Measurements from ENCODE around the gene FZR1. TPM values are rescaled to one million over a fixed set of nuclear protein-coding genes. Genes with fewer than 3 reads are reported as not detected.
"Not testable (repeated sequence)": the region's sequence is repeated elsewhere in the genome, so short reads cannot be mapped to it uniquely, and the experiment has no call there.

The FZR1 gene
- polyA plus RNA-seq, 3 donors, result 13.3 to 15.6 (median 14.4) TPM

DNA sequence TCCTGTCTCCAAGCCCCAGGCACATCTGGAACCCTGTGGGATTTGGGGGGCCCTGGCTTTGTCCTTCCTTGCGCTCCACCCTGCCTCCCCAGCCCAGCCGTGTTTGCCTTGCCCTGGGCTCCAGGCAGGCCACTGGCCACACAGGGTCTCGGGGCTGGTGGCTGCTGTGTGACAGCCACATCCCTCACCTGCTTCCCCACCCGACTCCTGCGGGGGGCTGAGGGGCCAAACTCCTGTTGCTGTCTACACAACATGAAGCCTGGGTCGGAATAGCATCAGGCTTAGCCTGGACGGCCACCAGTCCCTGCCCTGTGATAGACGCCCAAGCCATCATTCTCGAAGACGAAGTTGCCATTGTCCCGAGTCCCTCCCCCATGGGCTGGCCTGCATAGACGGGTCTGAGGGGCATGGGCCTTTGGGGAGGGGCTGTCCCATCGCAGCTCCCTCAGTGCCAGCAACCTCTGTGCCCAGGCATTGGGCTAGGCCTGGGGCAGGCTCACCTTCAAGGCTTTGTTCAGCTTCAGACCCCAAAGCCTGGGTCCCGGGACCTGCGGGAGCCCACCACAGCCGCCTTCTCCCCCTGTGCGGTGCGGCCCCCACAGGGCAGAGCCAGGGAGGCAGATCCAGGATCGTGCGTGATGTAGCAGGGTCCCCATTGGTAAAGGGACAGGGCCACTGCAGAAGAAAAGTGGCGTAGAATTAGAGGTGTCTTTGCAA is 17.4 kb downstream of the FZR1 start:
- H3K27ac ChIP-seq (ENCODE audit: low read depth, low read length), result no peak overlapping the region
- WGBS, 3 donors, result 88 to 95% (median 92%) methylated on average over 21 of the region's 21 CpGs

DNA sequence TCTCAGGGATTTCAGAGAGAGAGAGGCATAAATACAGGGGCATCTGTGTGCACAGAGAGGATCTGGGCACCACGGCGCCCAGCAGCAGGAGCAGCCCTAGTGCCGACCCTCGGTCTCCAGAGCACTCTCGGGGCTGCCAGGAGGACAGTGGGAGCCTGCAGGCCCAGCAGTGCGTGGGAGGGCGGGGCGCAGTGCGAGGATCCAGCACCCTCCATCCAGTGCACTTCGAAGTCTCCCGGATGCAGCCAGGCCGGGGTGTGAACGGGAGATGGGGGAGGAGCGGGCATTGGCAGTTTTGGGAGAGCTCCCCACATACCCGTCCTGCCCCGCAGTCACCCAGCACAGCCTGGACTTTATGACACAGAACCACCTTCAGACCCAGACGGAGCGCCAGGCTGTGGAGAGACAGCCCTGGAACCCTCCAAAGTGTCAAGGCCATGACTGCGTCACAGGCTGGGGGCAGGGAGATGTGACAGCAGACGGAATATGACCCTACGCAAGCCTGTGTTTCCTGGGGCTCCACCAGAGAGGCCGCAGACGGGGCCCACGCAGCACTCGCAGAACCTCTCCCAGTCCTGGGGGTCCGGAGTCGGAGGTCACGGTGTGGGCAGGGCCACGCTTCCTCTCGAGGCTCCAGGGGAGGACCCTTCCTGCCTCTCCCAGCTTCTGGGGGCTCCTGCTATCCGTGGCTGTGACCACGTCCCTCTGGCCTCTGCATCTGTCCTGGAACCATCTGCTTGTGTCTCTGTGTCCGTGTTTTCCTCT is 18.1 kb downstream of the FZR1 start:
- WGBS, 3 donors, result 93 to 94% (median 93%) methylated on average over 33 of the region's 33 CpGs

DNA sequence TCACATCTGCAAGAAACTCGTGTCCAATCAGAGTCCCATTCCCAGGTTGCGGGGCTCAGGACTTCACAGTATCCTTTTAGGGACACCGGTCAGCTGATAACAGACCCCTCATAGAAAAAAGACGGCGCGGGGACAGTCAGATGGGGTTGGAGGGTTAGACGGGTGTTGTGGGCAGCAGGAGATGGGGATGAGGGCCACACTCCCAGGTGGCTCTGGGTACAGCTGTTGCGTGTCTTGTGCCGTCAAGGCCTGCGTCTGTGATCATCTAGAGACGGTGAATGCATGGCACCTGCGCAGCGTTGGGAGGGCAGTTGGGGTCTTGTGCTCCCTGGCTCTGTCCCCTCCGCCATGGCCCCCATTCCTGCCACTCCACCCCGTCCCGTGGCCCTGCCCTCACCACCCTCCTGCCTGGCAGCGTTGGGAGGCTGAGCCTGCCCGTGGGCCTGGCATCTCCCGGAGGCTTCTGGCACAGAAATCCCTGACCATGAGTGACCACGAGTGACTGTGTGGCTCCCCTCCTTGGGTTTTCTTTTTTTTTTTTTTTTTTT is 18.9 kb downstream of the FZR1 start:
- 91 to 96% (median 94%) methylated on average over 20 of the region's 20 CpGs for WGBS, 3 donors
- H3K27ac ChIP-seq (ENCODE audit: low read depth, low read length), result no peak overlapping the region

More for the DNA sequence above, 18.1 kb downstream of the FZR1 start:
- H3K27ac ChIP-seq (ENCODE audit: low read depth, low read length), result no peak overlapping the region

DNA sequence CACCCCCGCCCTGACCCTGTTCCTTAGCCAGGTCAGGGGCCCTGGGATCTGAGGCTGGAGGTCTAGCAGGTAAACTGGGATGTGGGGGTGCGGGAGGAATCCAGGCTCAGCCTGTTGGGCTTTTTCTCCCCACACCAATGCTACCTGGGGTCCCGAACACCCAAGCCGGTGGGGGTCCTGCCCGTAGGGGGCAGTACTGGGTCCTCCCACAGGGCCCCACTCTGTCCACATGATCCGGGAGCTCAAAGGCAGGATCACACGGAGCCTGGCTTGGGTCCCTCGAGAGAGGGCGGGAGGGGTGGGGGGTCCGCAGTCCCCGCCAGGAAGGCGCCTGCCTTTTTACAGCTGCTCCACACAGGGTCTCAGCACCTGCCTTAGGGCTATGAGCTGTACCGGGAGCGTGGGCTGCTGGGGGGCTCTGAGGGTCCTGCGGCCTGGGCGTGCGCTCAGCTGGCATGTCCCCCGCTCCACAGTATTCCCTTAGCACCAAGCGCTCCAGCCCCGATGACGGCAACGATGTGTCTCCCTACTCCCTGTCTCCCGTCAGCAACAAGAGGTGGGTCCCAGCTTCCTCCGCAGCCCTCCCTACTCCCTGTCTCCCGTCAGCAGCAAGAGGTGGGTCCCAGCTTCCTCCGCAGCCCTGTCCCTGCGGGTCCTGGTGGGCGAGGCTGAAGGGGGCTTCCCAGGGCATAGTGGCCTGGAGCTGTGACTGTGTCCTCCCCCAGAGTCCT is 20.6 kb downstream of the FZR1 start:
- 89 to 96% (median 95%) methylated on average over 28 of the region's 28 CpGs for WGBS, 3 donors
- no peak overlapping the region for H3K27ac ChIP-seq (ENCODE audit: low read depth, low read length)

DNA sequence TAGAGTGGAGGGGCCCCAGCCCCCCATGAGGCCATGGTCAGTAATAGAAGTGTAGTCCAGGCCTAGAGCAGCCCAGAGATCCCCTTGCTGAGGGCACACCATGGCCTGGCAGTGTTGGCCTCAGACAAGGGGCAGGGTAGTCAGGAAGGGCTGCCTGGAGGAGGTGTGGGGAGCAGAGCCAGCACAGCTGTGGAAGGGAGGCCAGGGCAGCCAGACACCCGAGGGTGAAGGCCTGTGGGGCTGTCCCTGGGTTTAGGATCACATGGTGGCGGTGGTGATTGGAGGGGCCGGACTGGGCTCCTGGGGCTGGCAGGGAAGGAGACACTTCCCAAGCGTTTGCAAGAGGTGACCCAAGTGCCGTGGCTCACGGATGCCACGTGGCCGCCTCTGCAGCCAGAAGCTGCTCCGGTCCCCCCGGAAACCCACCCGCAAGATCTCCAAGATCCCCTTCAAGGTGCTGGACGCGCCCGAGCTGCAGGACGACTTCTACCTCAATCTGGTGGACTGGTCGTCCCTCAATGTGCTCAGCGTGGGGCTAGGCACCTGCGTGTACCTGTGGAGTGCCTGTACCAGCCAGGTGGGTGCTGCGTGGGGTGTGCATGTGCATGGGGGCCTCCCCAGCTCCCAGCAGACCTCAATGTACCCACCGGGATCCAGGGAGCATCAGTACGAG is 21.3 kb downstream of the FZR1 start:
- 96 to 97% (median 97%) methylated on average over 21 of the region's 21 CpGs for WGBS, 3 donors

DNA sequence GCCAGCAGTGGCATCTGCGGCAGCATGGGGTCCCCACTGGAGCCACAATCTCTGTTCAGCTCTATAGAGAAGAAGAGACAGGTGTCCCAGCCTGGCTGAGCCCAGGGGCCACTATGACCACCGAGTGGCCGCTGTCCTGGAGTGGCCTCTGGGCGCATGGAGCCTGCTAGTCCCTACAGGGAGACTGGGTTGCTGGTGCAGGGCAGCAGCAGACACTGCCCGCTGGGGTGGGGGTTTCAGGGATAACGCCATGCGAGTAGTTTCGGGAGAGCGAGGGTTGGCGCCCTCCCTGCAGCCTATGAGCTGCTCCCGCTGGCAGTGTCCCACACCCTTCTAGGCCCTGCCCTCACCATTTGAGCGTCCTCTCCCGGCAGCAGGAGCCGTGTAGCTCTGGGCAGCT is 22.0 kb downstream of the FZR1 start:
- no peak overlapping the region for H3K27ac ChIP-seq (ENCODE audit: low read depth, low read length)
- WGBS, 3 donors, result 97 to 98% (median 97%) methylated on average over 14 of the region's 14 CpGs

More for the DNA sequence above, 21.3 kb downstream of the FZR1 start:
- H3K27ac ChIP-seq (ENCODE audit: low read depth, low read length), result no peak overlapping the region

DNA sequence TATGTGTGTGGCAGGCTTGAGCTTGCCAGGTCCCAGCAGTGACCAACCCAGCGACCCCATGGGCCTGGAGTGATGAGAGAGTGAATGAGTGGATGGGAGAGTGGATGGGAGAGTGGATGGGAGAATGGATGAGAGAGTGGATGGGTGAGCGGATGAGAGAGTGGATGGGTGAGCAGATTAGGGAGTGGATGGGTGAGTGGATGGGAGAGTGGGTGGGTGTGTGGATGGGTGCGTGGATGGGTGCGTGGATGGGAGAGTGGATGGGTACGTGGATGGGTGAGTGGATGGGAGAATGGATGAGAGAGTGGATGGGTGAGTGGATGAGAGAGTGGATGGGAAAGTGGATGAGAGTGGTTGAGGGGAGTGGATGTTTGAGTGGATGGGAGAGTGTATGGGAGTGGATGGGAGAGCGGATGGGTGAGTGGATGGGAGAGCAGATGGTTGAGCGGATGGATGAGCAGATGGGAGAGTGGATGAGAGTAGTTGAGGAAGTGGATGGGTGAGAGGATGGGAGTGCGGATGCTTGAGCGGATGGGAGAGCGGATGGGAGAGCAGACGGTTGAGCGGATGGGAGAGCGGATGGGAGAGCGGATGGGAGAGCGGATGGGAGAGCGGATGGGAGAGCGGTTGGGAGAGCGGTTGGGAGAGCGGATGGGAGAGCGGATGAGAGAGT is 22.6 kb downstream of the FZR1 start:
- H3K27ac ChIP-seq (ENCODE audit: low read depth, low read length), result no peak overlapping the region
- WGBS, 3 donors, result 93 to 99% (median 97%) methylated on average over 20 of the region's 20 CpGs

DNA sequence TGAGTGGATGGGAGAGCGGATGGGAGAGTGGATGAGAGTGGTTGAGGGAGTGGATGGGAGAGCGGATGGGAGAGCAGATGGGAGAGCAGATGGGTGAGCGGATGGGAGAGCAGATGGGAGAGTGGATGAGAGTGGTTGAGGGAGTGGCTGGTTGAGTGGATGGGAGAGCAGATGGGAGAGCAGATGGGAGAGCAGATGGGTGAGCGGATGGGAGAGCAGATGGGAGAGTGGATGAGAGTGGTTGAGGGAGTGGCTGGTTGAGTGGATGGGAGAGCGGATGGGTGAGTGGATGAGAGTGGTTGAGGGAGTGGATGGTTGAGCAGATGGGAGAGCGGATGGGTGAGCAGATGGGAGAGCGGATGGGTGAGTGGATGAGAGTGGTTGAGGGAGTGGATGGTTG is 23.2 kb downstream of the FZR1 start:
- 97 to 100% (median 99%) methylated on average over 7 of the region's 7 CpGs for WGBS, 3 donors

DNA sequence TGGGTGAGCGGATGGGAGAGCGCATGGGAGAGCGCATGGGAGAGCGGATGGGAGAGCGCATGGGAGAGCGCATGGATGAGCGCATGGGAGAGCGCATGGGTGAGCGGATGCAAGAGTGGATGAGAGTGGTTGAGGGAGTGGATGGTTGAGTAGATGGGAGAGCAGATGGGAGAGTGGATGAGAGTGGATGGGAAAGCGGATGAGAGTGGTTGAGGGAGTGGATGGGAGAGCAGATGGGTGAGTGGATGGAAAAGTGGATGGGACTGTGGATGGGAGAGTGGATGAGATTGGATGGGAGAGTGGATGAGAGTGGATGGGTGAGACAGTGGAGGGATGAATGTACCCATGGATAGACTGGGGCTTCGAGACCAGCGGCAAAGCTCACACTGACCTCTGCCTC is 24.3 kb downstream of the FZR1 start:
- WGBS, 3 donors, result 97 to 99% (median 98%) methylated on average over 10 to 12 of the region's 12 CpGs
- no peak overlapping the region for H3K27ac ChIP-seq (ENCODE audit: low read depth, low read length)

More for the DNA sequence above, 23.2 kb downstream of the FZR1 start:
- not testable (repeated sequence) for H3K27ac ChIP-seq (ENCODE audit: low read depth, low read length)

DNA sequence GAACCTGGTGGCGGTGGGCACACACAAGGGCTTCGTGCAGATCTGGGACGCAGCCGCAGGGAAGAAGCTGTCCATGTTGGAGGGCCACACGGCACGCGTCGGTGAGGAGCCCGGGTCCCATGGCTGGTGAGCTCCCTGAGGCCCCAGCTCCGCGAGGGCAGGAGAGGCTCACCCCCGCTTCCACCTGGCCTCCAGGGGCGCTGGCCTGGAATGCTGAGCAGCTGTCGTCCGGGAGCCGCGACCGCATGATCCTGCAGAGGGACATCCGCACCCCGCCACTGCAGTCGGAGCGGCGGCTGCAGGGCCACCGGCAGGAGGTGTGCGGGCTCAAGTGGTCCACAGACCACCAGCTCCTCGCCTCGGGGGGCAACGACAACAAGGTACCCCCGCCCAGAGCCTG is 25.6 kb downstream of the FZR1 start:
- no peak overlapping the region for H3K27ac ChIP-seq (ENCODE audit: low read depth, low read length)
- WGBS, 3 donors, result 92 to 95% (median 94%) methylated on average over 29 of the region's 29 CpGs

DNA sequence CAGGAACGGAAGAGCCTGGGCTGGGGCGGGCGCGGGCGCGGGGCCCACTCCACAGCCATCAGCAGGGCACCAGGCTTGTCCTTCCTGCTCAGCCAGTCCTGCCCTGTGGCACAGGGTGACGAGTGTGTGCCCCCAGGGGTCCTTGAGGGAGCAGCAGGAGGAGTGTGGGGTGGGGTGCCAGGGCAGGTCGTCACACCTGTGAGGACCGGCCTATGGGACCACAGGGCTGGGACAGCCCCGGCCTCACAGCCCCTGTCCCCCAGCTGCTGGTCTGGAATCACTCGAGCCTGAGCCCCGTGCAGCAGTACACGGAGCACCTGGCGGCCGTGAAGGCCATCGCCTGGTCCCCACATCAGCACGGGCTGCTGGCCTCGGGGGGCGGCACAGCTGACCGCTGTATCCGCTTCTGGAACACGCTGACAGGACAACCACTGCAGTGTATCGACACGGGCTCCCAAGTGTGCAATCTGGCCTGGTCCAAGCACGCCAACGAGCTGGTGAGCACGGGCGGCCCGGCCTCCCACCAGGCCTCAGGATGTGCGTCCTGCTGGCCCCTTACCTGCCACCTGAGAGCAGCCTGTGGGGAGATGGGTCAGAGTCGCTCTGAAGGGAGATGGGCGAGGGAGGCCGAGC is 26.2 kb downstream of the FZR1 start:
- H3K27ac ChIP-seq (ENCODE audit: low read depth, low read length), result no peak overlapping the region
- 94 to 97% (median 96%) methylated on average over 30 to 33 of the region's 33 CpGs for WGBS, 3 donors

DNA sequence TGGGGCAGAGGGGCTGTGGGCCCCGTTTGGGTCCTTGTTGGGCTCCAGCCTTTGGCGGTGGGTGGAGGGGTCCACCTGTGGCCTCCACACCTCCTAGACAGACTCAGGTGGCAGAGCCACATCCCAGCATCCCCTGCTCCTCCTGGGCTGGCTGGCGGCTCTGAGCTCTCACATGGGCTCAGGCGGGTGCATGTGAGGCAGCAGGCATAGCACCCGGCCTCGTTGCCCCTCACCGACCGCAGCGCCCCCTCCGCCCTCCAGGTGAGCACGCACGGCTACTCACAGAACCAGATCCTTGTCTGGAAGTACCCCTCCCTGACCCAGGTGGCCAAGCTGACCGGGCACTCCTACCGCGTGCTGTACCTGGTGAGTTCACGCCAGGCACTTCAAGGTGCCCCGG is 26.9 kb downstream of the FZR1 start:
- H3K27ac ChIP-seq (ENCODE audit: low read depth, low read length), result no peak overlapping the region
- 87 to 92% (median 88%) methylated on average over 16 to 17 of the region's 17 CpGs for WGBS, 3 donors

DNA sequence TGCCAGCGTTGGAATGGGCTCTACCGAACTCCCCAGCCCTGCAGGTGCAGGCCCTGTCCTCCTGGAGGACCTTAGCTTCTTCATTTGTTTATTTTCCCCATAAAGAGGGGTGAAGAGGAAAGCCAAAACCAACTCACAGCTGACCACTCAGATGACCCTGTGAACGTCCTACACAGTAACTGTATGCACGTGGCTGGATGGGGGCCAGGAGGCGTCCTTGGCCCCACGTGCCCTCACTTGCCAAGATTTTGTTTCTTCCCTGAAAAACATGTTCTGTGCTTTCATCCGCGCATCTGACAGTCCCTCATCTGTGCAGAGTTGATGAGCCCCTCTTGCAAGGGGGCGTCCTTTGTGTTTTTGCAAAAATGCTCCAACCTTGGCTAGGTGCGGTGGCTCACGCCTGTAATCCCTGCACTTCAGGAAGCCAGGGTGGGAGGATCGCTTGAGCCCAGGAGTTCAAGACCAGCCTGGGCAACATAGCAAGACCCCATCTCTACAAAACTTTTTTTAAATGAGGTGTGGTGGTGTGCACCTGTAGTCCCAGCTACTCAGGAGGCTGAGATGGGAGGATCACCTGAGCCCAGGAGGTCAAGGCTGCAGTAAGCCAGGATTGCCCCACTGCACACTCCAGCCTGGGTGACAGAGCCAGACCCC is 27.6 kb downstream of the FZR1 start:
- no peak overlapping the region for H3K27ac ChIP-seq (ENCODE audit: low read depth, low read length)
- WGBS, 3 donors, result 73 to 89% (median 87%) methylated on average over 12 of the region's 12 CpGs

DNA sequence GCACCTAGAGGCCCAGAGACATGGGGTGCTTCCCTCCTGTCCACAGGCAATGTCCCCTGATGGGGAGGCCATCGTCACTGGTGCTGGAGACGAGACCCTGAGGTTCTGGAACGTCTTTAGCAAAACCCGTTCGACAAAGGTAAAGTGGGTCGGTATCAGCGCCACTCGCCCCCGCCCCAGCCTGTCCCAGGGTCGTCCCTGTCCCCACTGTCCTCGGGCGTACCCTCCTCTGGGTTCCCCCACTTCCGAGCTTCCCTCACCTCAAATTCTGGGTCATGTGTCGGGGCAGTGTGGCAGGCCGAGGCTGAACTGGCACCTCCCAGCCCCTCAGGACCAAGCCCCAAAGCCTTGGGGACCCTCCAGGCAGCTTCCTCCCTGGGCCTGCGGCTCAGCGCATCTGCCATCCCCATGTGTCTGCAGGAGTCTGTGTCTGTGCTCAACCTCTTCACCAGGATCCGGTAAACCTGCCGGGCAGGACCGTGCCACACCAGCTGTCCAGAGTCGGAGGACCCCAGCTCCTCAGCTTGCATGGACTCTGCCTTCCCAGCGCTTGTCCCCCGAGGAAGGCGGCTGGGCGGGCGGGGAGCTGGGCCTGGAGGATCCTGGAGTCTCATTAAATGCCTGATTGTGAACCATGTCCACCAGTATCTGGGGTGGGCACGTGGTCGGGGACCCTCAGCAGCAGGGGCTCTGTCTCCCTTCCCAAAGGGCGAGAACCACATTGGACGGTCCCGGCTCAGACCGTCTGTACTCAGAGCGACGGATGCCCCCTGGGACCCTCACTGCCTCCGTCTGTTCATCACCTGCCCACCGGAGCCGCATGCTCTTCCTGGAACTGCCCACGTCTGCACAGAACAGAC is 28.5 kb downstream of the FZR1 start:
- 92 to 95% (median 92%) methylated on average over 38 of the region's 38 CpGs for WGBS, 3 donors
- H3K27ac ChIP-seq (ENCODE audit: low read depth, low read length), result no peak overlapping the region

DNA sequence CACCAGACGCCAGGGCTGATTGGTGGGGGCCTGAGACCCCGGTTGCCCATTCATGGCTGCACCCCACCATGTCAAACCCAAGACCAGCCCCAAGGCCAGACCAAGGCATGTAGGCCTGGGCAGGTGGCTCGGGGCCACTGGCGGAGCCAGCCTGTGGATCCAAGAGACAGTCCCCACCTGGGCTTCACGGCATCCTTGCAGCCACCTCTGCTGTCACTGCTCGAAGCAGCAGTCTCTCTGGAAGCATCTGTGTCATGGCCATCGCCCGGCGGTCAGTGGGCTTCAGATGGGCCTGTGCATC is 29.1 kb downstream of the FZR1 start:
- H3K27ac ChIP-seq (ENCODE audit: low read depth, low read length), result no peak overlapping the region
- WGBS, 3 donors, result 95 to 96% (median 95%) methylated on average over 9 of the region's 9 CpGs

DNA sequence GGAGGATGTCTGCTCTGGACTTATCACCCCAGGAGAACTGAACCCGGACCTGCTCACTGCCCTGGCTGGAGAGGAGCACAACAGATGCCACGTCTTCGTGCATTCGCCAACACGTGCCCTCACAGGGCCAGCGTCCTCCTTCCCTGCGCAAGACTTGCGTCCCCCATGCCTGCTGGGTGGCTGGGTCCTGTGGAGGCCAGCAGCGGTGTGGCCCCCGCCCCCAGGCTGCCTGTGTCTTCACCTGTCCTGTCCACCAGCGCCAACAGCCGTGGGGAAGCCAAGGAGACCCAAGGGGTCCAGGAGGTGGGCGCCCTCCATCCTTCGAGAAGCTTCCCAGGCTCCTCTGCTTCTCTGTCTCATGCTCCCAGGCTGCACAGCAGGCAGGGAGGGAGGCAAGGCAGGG is 29.5 kb downstream of the FZR1 start:
- H3K27ac ChIP-seq (ENCODE audit: low read depth, low read length), result no peak overlapping the region
- 92 to 95% (median 95%) methylated on average over 14 of the region's 14 CpGs for WGBS, 3 donors
